Dedifferentiated amniotic fluid mesenchymal stem cell (primary cell): ENCODE data around the gene DYNC1I1.

Source experiments
- DNase-seq: peaks from one replicate; pipeline ENCODE4 v3.0.0-alpha.2; 2016; ENCODE audit errors: extremely low spot score

Gene DYNC1I1

DNA sequence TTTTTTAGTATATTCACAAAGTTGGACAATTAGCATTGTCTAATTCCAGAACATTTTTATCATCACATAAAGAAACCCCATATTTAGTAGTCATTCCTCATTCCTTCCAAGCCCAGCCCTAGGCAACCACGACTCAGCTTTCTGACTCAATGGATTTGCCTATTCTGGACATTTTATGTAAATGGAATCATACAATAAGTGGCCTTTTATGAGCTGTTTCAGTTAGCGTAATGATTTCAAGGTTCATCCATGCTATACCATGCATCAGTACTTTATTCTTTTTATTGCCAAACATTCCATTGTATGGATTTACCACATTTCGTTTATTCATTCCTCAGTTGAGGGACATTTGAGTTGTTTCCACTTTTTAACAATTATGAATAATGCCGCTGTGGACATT, 249.2 kb downstream of the DYNC1I1 start:
- no peak for DNase-seq

DNA sequence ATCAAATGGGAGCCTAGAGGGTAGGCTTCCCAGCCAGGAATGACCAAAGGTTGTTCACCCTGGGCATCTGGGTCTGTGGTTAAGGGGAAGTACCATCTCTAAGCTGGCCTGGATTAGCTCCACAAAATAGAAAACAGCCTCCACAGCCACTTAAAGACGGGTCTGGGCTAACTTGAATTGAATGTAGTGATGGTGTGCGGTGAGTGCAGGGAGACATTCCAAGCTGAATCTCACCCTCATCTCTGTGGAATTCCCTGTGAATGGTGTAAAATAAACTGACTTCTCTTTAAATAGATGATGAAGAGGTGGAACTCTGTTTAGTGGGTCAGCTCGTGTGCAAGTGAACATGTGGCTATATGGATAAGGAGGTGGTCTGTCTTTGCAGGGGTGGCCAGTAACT, 251.0 kb downstream of the DYNC1I1 start:
- DNase-seq: no peak

DNA sequence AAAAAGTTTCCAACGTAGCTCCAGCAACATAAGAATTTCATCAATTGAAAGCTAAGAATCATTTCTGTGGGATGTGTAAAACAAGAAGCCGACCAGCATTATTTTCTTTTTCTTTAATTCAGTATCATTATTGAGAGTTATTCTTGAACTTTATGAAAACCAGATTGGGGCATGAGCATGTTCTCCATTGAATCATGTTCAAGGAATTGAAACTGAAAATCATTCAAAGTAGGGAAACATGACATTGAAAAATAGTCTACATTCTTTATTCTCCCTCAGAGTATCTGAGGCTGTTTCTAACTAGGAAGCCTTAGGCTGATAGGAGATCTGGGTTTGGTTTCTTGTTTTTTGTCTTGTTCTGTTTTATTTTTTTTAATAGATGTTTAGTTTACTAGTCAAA, 253.7 kb downstream of the DYNC1I1 start:
- peak; percentile 62 for DNase-seq

DNA sequence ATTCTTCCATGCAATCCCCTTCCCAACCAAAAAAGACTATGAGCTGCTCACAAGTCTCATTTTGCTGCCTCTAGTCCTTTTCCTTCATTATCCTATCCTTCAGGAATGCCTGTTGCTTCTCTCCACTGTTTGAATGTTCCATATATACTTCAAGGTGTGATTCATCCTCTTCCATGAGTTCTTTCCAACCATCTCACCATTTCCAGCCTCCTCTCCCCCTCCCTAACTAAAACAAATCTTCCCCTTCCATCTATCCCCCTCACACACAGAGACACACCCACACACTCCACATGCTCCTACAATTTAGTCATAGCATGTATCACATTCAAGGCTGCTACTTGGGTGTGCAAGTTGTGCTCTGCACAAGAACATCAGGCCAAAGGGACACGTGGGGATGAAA, 254.3 kb downstream of the DYNC1I1 start:
- DNase-seq: no peak

DNA sequence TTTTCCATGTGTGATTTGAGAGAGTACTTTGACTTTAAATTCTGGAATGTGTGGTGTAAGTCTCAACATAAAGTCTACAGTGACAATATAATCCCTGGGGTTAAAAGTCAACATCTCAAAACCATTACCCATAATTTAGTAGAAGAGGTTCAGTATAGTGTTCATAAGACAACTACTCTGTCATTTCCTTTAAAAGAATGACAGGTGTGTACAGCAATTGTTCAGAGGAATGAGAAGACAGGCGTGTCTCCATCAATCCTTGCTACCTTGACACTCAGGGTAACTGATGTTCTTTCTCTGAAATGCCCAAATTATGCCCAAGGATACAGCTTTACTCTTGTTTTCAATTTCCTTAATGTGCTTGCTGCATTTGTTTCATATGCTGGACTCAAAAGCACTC, 256.4 kb downstream of the DYNC1I1 start:
- DNase-seq: no peak

DNA sequence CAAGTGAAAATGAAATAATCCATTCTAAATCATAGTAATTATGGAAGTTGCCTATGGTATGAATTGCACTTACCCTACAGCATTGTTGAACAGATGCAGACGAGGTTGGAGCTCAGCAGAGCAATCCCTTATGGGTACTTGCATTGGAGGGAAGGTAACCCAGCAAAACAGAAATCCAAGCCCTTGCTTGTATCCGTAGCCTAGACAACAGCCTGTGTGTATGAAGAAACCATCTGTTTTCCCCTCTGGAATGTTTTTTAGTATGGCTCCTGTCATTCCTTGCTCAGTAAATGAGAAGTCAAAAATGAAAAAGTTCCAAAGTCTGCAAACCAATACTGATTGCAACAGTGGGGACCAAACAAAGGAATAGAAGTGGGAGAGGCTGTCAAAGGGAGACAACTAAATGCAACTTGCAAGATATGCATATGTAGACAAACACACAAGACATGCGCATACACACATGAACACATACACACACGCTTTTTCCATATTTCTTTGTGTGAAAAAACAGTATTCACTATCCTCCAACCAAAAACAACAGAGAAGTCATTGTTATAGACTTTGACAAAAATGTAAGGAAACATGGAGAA, 260.8 kb downstream of the DYNC1I1 start:
- no peak for DNase-seq

DNA sequence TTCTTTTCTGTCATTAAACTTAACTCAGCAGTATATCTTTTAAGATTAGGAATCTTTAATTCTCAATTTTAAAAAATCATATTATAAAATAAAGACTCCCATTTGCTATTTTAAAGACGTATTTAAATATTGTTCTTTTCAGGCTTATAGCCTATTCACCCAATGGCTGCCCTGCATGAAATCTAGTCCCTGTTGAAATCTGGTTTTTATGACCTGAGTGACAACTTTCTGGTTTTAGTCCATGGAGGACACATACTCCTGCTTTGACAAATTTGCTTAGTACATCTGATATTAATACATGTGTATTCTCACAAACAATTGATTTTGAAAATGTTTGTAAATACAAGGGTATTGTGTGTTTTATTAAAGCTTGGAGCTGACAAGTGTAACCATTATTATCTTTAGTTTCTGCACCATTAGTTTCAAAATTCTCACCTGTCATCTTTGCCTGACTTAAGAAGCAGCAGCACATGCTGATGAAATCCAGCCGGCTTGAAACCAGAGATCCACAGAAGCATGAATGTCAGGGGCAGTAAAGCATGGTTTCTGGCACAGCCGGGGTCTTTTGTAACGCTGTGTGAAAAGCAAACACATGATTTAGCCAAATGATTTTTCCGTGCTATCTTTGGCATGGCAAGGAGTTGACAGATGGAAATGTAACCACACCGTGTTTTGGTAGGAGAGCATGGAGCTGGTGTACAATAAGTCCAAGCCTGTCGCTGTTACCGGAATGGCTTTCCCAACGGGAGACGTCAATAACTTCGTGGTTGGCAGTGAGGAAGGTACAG, 262.8 kb downstream of the DYNC1I1 start:
- no peak for DNase-seq

DNA sequence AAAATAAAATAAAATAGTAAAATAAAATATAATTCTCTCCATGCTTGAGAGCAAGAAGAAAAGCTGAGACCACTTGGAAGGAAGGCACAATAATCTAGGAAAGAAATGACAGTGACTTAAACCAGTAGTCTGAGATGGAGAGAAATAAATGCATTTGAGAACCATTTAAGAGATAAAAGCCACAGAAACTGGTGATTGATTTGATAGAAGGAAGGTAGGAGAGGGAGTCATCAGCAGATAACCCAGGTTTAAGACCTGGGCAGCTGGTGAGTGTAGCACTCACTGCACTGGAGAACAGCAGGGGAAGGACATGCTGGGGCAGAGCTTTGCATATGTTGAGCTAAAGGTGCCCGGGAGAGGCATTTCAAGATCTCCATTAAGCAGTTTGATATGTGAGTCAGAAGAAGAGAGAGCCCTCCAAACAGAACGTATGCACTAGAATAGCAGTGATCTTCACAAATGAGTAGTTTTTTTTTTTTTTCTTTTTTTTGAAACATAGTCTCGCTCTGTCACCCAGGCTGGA, 268.0 kb downstream of the DYNC1I1 start:
- DNase-seq: no peak

DNA sequence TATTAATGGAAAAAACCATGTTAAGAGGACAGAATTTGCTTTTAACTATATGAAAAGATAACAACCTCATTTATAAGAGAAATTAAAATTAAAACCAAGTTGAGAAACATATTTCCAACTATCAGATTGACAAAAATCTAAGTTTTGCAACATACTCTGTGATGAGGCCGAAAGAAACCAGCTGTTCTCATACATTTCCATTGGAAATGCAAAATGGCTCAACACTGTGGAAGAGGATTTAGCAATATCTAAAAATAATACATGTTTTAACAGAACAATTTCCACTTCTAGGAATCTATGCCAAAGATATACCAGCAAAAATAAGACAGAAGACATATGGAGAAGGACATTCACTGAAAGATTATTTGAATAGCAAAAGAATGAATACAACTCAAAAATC, 268.8 kb downstream of the DYNC1I1 start:
- no peak for DNase-seq

DNA sequence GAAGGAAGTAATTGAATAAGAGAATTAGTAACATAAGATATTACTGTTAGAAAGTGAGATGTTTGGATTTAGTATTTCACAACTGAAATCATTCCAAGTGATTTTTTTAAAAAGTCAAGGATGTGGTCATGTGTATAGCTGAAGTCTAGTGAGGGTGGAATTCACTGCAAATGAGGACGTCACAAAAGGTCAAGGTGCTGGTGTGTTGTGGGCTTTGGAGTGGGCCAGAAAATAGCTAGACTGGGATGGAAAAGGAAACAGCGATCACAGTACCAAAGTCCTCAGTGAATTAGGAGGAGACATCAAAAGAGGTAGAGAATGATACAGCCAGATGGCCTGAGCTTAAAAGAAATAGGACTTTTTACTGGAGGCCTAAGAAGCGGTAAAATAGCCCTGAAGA, 272.8 kb downstream of the DYNC1I1 start:
- no peak for DNase-seq

DNA sequence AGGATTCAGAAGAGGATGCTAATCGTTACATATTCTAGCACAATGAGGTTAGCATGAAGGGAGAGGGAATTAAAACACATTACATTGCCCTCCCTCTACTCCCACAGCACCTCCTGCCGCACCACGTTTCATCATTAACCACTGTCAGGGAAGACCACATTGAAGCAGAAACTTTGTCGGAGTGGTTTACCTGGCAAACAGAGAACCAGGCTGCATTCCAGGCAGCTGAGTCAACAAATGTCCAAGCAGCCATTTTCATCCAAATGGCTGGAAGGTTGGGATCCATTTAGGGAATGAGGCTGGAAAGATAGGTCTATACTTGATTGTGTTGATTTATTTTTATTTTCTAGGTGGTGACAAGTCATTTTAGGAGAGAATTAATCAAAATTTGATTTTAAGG, 273.6 kb downstream of the DYNC1I1 start:
- DNase-seq: no peak

DNA sequence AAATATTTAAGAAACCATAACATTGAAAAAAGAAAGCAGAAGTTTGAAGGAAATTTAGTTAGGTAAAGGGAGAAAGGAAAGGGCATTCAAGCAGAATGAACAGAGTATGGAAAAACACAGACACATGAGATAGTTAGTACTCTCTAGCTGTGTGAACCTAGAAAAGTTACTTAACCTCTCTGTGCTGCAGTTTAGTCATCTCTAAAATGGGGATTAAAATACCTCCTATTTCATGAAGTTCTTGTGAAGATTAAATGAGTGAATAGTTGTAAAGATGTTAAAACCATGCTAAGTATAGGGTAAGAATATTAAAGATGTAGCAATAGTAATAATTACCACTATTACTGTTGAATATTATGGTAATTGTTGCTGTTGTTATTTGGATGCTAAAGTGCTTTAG, 279.9 kb downstream of the DYNC1I1 start:
- DNase-seq: no peak

DNA sequence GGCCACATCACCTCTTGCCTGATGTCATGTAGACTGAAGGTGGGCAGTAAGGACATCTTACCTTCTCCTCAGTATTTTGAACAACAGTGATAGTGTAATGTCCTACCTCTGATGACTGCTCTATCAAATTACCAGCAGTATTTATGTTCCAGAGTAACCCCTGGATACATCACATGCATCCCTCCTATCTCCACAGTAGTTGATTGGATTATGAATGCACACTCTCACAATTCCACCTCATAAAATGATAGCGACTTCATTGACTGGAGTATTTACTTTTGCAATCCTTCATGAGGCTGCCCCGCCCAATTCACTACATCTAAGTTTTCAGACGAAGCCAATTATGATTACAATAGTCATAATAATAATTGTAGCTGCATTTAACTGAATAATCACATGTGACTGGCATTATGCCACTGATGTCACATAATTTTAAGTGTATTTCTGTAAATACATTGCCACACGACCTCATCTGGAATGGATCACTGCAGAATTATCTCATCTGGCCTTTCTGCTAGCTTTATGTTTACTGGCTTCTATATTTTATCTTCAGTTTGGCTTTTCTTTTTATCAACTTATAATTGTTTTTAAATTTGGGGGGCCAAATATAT, 280.6 kb downstream of the DYNC1I1 start:
- no peak for DNase-seq

DNA sequence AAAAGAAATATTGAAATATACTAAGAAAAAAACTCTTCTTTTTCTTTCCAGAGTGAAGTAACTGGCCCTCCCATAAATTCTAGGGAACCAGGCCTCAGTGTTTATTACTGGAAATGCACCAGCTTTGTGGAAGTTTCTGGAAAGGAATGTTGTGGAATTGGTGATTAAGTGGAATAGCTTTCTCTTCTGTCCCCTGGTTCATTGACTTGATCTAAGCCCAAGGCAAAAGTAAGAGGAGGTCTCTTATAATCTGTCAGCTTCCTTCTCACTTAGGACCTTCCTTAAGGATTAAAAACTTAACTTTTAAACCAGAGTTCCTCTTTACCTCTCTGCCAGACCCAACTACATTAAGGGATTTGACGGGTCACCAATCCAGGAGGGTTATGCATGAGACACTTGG, 283.4 kb downstream of the DYNC1I1 start:
- no peak for DNase-seq

DNA sequence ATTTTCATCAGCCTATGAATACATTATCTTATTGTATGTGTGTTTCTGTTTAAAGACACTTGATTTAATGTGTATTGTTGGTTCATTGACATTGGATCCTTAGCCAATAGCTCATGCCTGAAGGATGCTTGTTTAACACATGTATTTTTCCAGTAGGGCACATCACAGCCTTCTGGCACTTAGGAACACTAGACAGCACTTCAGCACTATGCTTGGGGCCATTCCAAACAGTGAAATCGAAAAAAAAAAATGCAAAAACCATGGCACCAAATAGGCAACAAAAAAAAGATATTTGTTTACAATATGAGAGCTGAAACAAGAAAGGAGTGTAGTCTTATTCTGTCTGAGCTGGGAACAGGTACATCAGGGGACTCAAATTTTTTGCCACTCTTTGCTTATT, 286.7 kb downstream of the DYNC1I1 start:
- DNase-seq: no peak

DNA sequence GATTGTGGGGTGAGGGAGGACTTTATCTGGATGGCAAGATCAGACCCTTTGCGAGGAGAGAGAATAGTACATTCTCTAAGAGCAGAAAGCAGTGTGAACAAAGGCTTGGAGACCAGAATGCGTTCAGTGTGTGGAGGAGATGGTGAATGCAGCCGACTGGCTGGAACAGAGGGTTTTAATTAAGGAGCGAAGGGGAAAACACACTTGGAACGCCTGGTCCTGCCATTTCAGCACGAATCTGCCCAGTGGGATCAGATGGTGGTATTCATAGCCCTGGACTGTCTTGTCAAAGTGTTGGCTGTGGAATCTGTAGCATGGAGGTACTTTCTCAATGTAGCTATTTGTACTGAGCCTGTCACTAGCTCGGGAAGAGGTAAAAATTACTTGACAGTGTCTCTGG, 288.7 kb downstream of the DYNC1I1 start:
- DNase-seq: no peak

DNA sequence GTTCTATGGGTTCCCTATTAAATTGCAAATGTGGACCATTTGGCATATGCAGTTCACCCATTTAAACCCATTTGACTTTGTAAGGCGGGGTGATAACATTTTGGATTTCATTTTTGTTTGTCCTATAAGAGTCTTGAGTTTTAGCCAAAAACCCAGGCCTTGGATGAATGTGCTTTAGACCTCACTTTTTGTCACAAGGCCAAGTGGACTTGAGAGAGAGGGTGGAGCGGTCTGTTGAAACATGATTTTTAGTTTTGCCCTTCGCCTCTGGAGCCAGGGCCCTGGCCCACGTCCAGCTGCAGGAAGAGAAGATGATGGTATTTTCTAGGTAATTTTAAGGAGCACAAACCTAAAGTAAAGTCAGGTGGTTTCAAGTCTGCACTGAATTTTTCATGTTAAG, 289.5 kb downstream of the DYNC1I1 start:
- DNase-seq: no peak

DNA sequence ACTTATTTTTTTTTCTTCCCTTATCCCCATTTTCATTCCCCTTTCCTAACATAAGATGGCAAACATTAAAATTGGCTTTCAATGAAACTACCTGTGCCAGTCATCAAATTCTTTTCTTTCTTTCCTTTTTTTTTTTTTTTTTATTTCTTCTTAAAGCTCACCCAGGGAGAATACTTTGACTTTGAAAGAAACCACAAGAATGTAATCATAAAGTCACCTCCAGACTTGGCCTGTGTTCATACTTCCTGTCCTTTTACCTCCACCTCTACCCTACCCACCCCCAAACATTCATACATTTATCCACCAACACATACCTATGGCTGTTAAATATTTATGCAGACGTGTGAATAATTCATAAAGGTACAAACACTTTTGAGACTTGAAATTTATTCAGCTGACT, 295.0 kb downstream of the DYNC1I1 start:
- no peak for DNase-seq

DNA sequence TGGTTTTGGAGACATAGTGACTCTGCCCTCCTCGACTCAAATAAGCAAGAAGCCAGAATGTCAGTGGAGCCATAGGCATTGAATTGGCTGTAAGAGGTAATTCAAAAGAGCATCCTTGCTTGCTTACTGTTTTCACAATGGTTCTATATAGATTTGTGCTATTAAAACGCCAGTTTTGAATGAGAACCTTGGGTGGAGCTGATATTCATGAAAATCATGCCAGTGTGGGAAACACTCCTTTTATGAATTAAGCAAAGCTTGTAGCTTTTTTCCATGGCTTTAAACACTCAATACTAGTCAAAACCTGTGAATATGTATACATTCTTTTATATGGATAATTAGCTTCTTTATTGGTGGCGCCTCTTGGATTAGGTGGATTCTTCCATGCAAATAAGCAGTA, 297.0 kb downstream of the DYNC1I1 start:
- no peak for DNase-seq

DNA sequence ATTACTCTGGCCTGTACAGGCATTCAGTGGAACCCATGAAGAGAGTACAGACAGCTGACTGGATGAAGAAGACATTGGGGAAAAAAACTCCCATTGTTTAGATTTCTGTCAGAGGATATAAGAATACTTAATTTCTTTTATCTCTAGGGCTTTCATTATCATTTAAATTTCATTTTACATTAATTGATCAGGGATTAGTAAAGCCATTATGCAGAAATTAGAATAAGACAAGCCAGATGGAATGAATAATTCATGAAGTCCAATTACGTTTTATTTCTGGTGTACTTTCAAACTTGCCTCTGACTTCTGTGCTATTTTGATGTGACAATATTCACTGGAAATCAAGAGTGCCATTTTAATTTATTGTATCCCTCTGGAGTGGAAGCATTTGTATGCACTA, 302.5 kb downstream of the DYNC1I1 start:
- no peak for DNase-seq

DNA sequence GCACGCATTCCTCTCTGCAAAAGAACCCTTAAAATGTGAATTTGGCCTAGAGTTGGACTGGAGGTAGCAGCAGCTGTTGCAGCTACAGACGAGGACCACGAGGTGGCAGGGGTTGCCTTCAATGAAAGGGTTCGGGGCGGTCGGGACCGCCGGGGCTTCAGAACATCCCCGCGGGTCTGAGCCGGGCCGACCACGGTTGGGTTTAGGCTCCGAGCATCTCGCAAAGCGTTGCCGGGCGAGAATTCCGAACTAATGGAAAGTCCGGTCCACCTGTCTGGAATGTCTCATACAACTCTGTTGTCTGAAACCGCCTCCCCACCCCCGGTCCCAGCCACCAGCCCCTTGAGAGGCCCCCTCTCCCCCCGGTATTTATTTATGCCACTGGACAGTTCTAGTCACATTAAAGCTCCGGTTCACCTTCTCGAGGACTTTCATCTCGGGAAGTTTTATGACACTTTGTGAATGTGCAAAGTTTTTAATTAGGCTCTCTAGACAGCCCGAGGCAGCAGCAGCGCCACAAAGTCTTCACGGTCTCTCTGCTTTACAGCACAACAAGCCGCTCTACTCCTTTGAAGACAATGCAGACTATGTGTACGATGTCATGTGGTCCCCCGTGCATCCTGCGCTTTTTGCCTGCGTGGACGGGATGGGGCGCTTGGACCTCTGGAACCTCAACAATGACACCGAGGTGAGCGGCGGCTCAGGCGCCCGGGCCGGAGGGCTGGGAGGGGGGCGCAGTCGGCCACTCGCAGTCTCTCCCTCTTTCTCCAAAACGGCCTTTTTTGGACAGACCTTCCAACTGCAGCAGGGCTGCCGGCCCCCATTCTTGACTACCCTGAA, 303.4 kb downstream of the DYNC1I1 start:
- peak; percentile 73 for DNase-seq

DNA sequence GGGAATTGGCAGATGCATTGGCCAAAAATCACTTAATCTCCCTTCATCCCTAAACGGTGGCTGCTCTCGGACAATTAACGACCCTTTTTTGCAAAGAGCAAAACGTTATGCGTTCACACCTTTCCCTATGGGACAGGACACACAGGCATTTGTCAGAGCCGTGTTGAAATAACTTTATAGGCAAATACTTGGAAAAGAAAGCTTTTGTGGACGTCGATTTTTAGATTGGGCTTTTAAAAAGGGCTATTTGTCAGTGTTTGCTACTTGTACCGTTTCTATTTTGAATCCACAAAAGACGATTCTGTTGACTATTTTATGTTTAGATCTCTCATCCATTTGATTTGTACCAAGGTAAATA, 304.0 kb downstream of the DYNC1I1 start:
- no peak for DNase-seq
